ENCODE measurements around the gene ATRN.

The ATRN gene

GRCh38 chr20:3563548-3564177, 92.8 kb downstream of the ATRN start:
- peak; percentile 74 for TF ChIP-seq CTCF (IDR thresholded peaks at IDR 0.05; ENCODE audit: low read depth, low read length)
- peak; percentile 70 to 72 for DNase-seq (ENCODE audit: low read depth in 2 of 2)
- H3K4me3 ChIP-seq (replicated peaks in 1 of 2; ENCODE audit: low read depth in 2 of 2, low read length in 2 of 2) = no peak overlapping the region

GRCh38 chr20:3565851-3566250, 95.0 kb downstream of the ATRN start:
- no peak for TF ChIP-seq CTCF (IDR thresholded peaks at IDR 0.05; ENCODE audit: low read depth, low read length)
- no peak overlapping the region for H3K4me3 ChIP-seq (replicated peaks in 1 of 2; ENCODE audit: low read depth in 2 of 2, low read length in 2 of 2)

GRCh38 chr20:3572151-3572550, 101.3 kb downstream of the ATRN start:
- H3K4me3 ChIP-seq (replicated peaks in 1 of 2; ENCODE audit: low read depth in 2 of 2, low read length in 2 of 2) = no peak overlapping the region
- TF ChIP-seq CTCF (IDR thresholded peaks at IDR 0.05; ENCODE audit: low read depth, low read length) = no peak
- peak; percentile 12 to 46 for DNase-seq (ENCODE audit: low read depth in 2 of 2)

More at GRCh38 chr20:3565851-3566250, 95.0 kb downstream of the ATRN start:
- no peak for DNase-seq (ENCODE audit: low read depth in 2 of 2)

GRCh38 chr20:3576363-3576762, 105.5 kb downstream of the ATRN start:
- DNase-seq (ENCODE audit: low read depth in 2 of 2) = no peak
- TF ChIP-seq CTCF (IDR thresholded peaks at IDR 0.05; ENCODE audit: low read depth, low read length) = no peak
- H3K4me3 ChIP-seq (replicated peaks in 1 of 2; ENCODE audit: low read depth in 2 of 2, low read length in 2 of 2) = no peak overlapping the region

GRCh38 chr20:3577366-3577765, 106.5 kb downstream of the ATRN start:
- DNase-seq (ENCODE audit: low read depth in 2 of 2) = no peak
- no peak for TF ChIP-seq CTCF (IDR thresholded peaks at IDR 0.05; ENCODE audit: low read depth, low read length)
- H3K4me3 ChIP-seq (replicated peaks in 1 of 2; ENCODE audit: low read depth in 2 of 2, low read length in 2 of 2) = no peak overlapping the region

- TF ChIP-seq CTCF (IDR thresholded peaks at IDR 0.05; ENCODE audit: low read depth, low read length) = no peak
- no peak overlapping the region for H3K4me3 ChIP-seq (replicated peaks in 1 of 2; ENCODE audit: low read depth in 2 of 2, low read length in 2 of 2)
- no peak for DNase-seq (ENCODE audit: low read depth in 2 of 2)
Measured at GRCh38 chr20:3580412-3580811, 109.6 kb downstream of the ATRN start.

GRCh38 chr20:3583765-3584164, 112.9 kb downstream of the ATRN start:
- no peak for TF ChIP-seq CTCF (IDR thresholded peaks at IDR 0.05; ENCODE audit: low read depth, low read length)
- no peak overlapping the region for H3K4me3 ChIP-seq (replicated peaks in 1 of 2; ENCODE audit: low read depth in 2 of 2, low read length in 2 of 2)
- no peak for DNase-seq (ENCODE audit: low read depth in 2 of 2)
